ENCODE results near the gene ADARB2. TPM values are rescaled to one million over a fixed set of nuclear protein-coding genes. Genes with fewer than 3 reads are reported as not detected.
"Not testable (repeated sequence)": the region's sequence is repeated elsewhere in the genome, so short reads cannot be mapped to it uniquely, and the experiment has no call there.

Gene ADARB2
- total RNA-seq, 2 donors from 2014 or later, result not detected

GRCh38 chr10:1401071-1401965 is 336.0 kb downstream of the ADARB2 start:
- intact Hi-C loops (cut with DNase I), result no loop called here
- no peak for DNase-seq (ENCODE audit: low spot score)

GRCh38 chr10:1400101-1401070 is 336.9 kb downstream of the ADARB2 start:
- intact Hi-C loops (cut with DNase I), result no loop called here
- DNase-seq (ENCODE audit: low spot score), result no peak

- intact Hi-C loops (cut with DNase I), result no loop called here
- no peak for DNase-seq (ENCODE audit: low spot score)
Measured at GRCh38 chr10:1399431-1400100, 337.8 kb downstream of the ADARB2 start.

GRCh38 chr10:1398626-1399410 is 338.5 kb downstream of the ADARB2 start:
- intact Hi-C loops (cut with DNase I), result no loop called here
- DNase-seq (ENCODE audit: low spot score), result no peak

- DNase-seq (ENCODE audit: low spot score); intact Hi-C loops (cut with DNase I): not testable (repeated sequence)
Measured at GRCh38 chr10:1398116-1398515, 339.2 kb downstream of the ADARB2 start.

GRCh38 chr10:1396297-1396635 is 341.1 kb downstream of the ADARB2 start:
- no peak for DNase-seq (ENCODE audit: low spot score)
- intact Hi-C loops (cut with DNase I), result no loop called here

- no peak for DNase-seq (ENCODE audit: low spot score)
- intact Hi-C loops (cut with DNase I), result no loop called here
Measured at GRCh38 chr10:1395481-1396296, 341.6 kb downstream of the ADARB2 start.

GRCh38 chr10:1395025-1395480 is 342.3 kb downstream of the ADARB2 start:
- intact Hi-C loops (cut with DNase I), result no loop called here
- DNase-seq (ENCODE audit: low spot score), result no peak

- intact Hi-C loops (cut with DNase I), result no loop called here
- no peak for DNase-seq (ENCODE audit: low spot score)
Measured at GRCh38 chr10:1394155-1394912, 343.0 kb downstream of the ADARB2 start.

- intact Hi-C loops (cut with DNase I), result no loop called here
Measured at GRCh38 chr10:1393481-1393880, 343.8 kb downstream of the ADARB2 start.

GRCh38 chr10:1392127-1392526 is 345.2 kb downstream of the ADARB2 start:
- no peak for DNase-seq (ENCODE audit: low spot score)
- intact Hi-C loops (cut with DNase I), result no loop called here

More at GRCh38 chr10:1393481-1393880, 343.8 kb downstream of the ADARB2 start:
- DNase-seq (ENCODE audit: low spot score), result no peak

- intact Hi-C loops (cut with DNase I), result no loop called here
- no peak for DNase-seq (ENCODE audit: low spot score)
Measured at GRCh38 chr10:1390200-1390599, 347.1 kb downstream of the ADARB2 start.

GRCh38 chr10:1384026-1384425 is 353.3 kb downstream of the ADARB2 start:
- no peak for DNase-seq (ENCODE audit: low spot score)
- intact Hi-C loops (cut with DNase I), result no loop called here

- intact Hi-C loops (cut with DNase I), result no loop called here
- DNase-seq (ENCODE audit: low spot score), result no peak
Measured at GRCh38 chr10:1382711-1383110, 354.6 kb downstream of the ADARB2 start.

GRCh38 chr10:1381339-1381738 is 356.0 kb downstream of the ADARB2 start:
- intact Hi-C loops (cut with DNase I), result no loop called here
- DNase-seq (ENCODE audit: low spot score), result no peak

GRCh38 chr10:1380088-1380671 is 357.1 kb downstream of the ADARB2 start:
- intact Hi-C loops (cut with DNase I), result no loop called here
- no peak for DNase-seq (ENCODE audit: low spot score)

- DNase-seq (ENCODE audit: low spot score), result no peak
- intact Hi-C loops (cut with DNase I), result no loop called here
Measured at GRCh38 chr10:1379601-1380000, 357.7 kb downstream of the ADARB2 start.

Measured in posterior vena cava (tissue), 2 donors.